A549 (cell line): ENCODE results near the gene HERC4.

Experiments
- CTCF ChIP-seq: fragments of >200 bp; sonication (Bioruptor Twin); formaldehyde crosslinking; IDR thresholded peaks from 3 replicates; pipeline ENCODE4 v1.5.1; 2016
- ELK1 ChIP-seq: fragments of 150-350 bp; IDR thresholded peaks from 2 replicates; pipeline ENCODE4 v1.6.1; 2014; ENCODE audit warnings: low read depth, mild to moderate bottlenecking, low read length
- JUN ChIP-seq, 2 experiments: fragments of >200 bp; sonication (Bioruptor Twin); formaldehyde crosslinking; IDR thresholded peaks; 2 replicates in 1 of 2; 3 replicates in 1 of 2; pipeline ENCODE4 v1.6.1; 2016 to 2017
- KDM1A ChIP-seq: fragments of 200-600 bp; sonication (generic); IDR thresholded peaks from 2 replicates; pipeline ENCODE4 v1.6.1; 2016; ENCODE audit warnings: low read depth, mild to moderate bottlenecking
- NR3C1 ChIP-seq: fragments of >200 bp; sonication (Bioruptor Twin); formaldehyde crosslinking; IDR thresholded peaks from 3 replicates; pipeline ENCODE4 v1.6.1; 2017
- TF ChIP-seq, protein P1 (sequence below): IDR thresholded peaks from 2 replicates; pipeline ENCODE4 v1.6.1; 2012

DNA sequence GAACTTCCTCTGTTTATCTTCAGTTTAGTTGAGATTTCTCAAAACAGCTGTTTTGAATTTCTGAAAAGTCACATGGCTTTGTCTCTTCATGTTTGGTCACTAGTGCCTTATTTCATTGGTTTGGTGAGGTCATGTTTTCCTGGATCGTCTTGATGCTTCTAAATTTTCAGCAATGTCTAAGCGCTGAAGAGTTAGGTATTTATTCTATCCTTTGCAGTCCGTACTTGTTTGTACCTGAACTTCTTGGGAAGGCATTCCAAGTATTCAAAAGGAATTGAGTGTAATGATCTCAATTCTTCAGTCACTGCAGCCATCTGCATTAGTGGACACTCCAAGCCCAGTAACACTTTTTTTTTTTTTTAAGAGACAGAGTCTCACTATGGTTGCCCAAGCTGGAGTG, 67.7 kb downstream of the HERC4 start:
- TF ChIP-seq, protein P1, sequence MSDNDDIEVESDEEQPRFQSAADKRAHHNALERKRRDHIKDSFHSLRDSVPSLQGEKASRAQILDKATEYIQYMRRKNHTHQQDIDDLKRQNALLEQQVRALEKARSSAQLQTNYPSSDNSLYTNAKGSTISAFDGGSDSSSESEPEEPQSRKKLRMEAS, result no peak
- TF ChIP-seq KDM1A (no peak), CTCF (no peak), JUN (IDR thresholded peaks at IDR 0.05) (no peak), ELK1 (no peak), NR3C1 (no peak)
